ENCODE results near the gene ERC1.
"Not testable (repeated sequence)": the region's sequence is repeated elsewhere in the genome, so short reads cannot be mapped to it uniquely, and the experiment has no call there.

ERC1 gene

GRCh38 chr12:1131811-1132224 lies 140.8 kb downstream of the ERC1 start:
- peak in 1 of 2 experiments; percentile 64 for DNase-seq

GRCh38 chr12:1132311-1132710 lies 141.3 kb downstream of the ERC1 start:
- DNase-seq = no peak

GRCh38 chr12:1138691-1139090 lies 147.7 kb downstream of the ERC1 start:
- DNase-seq = no peak

- DNase-seq = not testable (repeated sequence)
These were observed 155.7 kb downstream of the ERC1 start for GRCh38 chr12:1146758-1147157.

- no peak for DNase-seq
These were observed 156.8 kb downstream of the ERC1 start for GRCh38 chr12:1147821-1148220.

GRCh38 chr12:1157046-1157445 lies 166.0 kb downstream of the ERC1 start:
- no peak for DNase-seq

GRCh38 chr12:1161197-1161596 lies 170.2 kb downstream of the ERC1 start:
- no peak for DNase-seq

GRCh38 chr12:1162081-1162760 lies 171.2 kb downstream of the ERC1 start:
- DNase-seq = peak in 1 of 2 experiments; percentile 22

- no peak for DNase-seq
These were observed 176.8 kb downstream of the ERC1 start for GRCh38 chr12:1167784-1168183.

GRCh38 chr12:1170411-1170810 lies 179.4 kb downstream of the ERC1 start:
- no peak for DNase-seq

GRCh38 chr12:1171657-1172408 lies 180.8 kb downstream of the ERC1 start:
- DNase-seq = peak; percentile 62 to 86

GRCh38 chr12:1173781-1174617 lies 183.0 kb downstream of the ERC1 start:
- DNase-seq = peak; percentile 48 to 81

- DNase-seq = peak in 1 of 2 experiments; percentile 7
These were observed 183.6 kb downstream of the ERC1 start for GRCh38 chr12:1174659-1175058.

GRCh38 chr12:1176191-1176590 lies 185.2 kb downstream of the ERC1 start:
- DNase-seq = no peak

- no peak for DNase-seq
These were observed 188.1 kb downstream of the ERC1 start for GRCh38 chr12:1179128-1179527.

- DNase-seq = no peak
These were observed 191.0 kb downstream of the ERC1 start for GRCh38 chr12:1182069-1182468.

GRCh38 chr12:1184402-1184801 lies 193.4 kb downstream of the ERC1 start:
- DNase-seq = no peak

- DNase-seq = no peak
These were observed 194.6 kb downstream of the ERC1 start for GRCh38 chr12:1185460-1186182.

GRCh38 chr12:1186298-1186697 lies 195.3 kb downstream of the ERC1 start:
- no peak for DNase-seq

GRCh38 chr12:1188016-1188415 lies 197.0 kb downstream of the ERC1 start:
- no peak for DNase-seq

GRCh38 chr12:1189163-1189562 lies 198.1 kb downstream of the ERC1 start:
- no peak for DNase-seq

- DNase-seq = no peak
These were observed 204.5 kb downstream of the ERC1 start for GRCh38 chr12:1195513-1195912.

Measured in NCI-H2081 (cell line).